ENCODE measurements around the gene ATXN7L1. TPM values are rescaled to one million over a fixed set of nuclear protein-coding genes. Genes with fewer than 3 reads are reported as not detected.

The ATXN7L1 gene
- total RNA-seq, 1 experiment from 2014 or later, result 38.5 TPM

DNA sequence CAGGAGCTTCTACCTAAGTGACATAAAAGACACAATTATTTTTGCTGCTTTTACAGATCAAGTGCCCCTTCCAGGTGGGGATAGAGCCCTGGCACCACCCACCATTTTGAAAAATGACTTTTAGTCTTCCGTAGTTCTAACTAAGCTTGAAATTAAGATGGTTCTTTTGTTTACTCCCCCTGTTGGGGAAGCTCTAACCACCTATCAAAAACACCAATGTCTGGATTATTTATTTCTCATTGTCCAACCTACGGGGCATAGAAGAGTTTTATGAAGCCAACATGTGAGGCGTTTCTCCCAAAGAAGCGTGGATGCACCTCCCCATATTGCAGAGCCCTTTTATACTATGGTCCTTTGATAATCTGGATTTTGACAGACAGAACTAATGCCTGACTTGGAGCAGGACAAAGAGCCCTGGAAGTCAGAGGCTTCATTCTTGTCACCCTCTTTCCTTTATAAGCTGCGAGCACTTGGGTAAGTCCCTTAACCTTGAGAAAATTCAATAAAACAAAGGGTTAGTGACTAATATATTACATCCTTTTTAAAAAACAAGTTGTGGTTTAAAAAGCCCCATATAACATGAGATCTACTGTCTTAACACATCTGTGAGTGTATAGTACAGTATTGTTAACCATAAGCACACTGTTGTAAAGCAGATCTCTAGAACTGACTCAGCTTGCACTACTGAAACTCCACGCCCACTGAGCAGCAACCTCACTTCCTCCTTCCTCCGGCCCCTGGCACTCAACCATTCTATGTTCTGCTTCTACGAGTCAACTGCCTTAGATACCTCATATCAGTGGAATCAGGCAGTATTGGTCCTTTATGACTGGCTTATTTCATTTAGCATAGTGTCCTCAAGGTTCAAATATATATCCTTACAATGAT, 67.5 kb downstream of the ATXN7L1 start (continued):
- TF ChIP-seq, protein P1, sequence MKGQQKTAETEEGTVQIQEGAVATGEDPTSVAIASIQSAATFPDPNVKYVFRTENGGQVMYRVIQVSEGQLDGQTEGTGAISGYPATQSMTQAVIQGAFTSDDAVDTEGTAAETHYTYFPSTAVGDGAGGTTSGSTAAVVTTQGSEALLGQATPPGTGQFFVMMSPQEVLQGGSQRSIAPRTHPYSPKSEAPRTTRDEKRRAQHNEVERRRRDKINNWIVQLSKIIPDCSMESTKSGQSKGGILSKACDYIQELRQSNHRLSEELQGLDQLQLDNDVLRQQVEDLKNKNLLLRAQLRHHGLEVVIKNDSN (CRISPR knock-in tag; IDR thresholded peaks at IDR 0.05), result no peak
- TF ChIP-seq, protein P2, sequence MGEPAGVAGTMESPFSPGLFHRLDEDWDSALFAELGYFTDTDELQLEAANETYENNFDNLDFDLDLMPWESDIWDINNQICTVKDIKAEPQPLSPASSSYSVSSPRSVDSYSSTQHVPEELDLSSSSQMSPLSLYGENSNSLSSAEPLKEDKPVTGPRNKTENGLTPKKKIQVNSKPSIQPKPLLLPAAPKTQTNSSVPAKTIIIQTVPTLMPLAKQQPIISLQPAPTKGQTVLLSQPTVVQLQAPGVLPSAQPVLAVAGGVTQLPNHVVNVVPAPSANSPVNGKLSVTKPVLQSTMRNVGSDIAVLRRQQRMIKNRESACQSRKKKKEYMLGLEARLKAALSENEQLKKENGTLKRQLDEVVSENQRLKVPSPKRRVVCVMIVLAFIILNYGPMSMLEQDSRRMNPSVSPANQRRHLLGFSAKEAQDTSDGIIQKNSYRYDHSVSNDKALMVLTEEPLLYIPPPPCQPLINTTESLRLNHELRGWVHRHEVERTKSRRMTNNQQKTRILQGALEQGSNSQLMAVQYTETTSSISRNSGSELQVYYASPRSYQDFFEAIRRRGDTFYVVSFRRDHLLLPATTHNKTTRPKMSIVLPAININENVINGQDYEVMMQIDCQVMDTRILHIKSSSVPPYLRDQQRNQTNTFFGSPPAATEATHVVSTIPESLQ (CRISPR knock-in tag; IDR thresholded peaks at IDR 0.05), result no peak
- TF ChIP-seq FOXJ3 (CRISPR knock-in tag; IDR thresholded peaks at IDR 0.05; ENCODE audit: borderline replicate concordance), result no peak

DNA sequence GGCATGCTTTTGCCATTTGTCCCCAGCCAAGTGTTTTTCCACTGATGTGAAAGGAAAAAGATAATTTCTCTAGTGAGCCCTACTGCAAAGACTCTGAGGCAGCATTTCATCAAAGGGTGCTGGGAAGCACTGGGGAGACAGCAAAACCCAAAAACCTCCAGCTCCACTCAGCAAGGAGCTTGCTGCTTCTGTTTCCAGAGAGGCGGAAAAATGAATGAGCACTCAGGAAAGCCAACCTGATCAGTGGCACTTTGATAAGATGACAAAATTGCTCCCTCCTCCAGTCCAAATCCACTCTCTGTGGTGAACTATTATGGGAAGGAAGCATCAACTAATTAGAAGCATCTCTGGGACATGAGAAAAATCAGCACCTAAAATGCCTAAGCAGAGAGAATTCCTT, 68.2 kb downstream of the ATXN7L1 start:
- no peaks in the 10 kb centered on the region for H3K9me3 Mint-ChIP-seq
- H3K27me3 Mint-ChIP-seq (ENCODE audit: low read depth), result no peaks in the 10 kb centered on the region
- peak overlapping the region; percentile 54 for H3K27ac Mint-ChIP-seq
- no peak overlapping the region for H3K4me3 Mint-ChIP-seq
- ATAC-seq (no peak), DNase-seq (ENCODE audit: low spot score) (no peak)
- H3K36me3 Mint-ChIP-seq, result no peaks in the 10 kb centered on the region
- H3K4me1 Mint-ChIP-seq, result peaks cover 23% of the 10 kb centered on the region
- ChIA-PET POLR2A (interaction anchor here (0.7 kb wide), 1 partner anchor 15 kb away, joined by 3 read pairs; no protein-coding TSS in a partner anchor), CTCF (interaction anchor here (1.3 to 1.6 kb wide), 2 partner anchors 43 to 151 kb away, joined by 3 to 5 read pairs; no protein-coding TSS in a partner anchor)
- TF ChIP-seq HMGA2 (CRISPR knock-in tag; IDR thresholded peaks at IDR 0.05) (no peak), CREB1 (CRISPR knock-in tag; IDR thresholded peaks at IDR 0.05) (no peak), NFYB (CRISPR knock-in tag; conservative IDR thresholded peaks at IDR 0.05; ENCODE audit: low read depth) (no peak), ZNF396 (CRISPR knock-in tag; IDR thresholded peaks at IDR 0.05; ENCODE audit: borderline replicate concordance) (no peak)

DNA sequence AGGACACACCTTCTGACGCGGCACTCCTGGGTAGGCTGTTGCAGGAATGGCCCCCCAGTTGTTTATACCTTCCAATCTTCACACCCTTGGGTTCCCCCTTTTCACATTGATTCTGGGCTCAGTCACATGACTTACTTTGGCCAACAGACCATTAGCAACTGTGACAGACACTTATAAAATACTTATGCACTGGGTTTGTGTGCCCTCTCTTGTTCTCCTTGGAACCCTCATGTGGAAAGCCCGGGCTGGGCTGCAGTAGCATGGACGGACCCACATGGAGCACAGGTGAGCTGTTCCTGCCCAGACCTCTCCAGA, 69.0 kb downstream of the ATXN7L1 start:
- Mint-ChIP-seq H3K9me3 (no peaks in the 10 kb centered on the region), H3K4me1 (peaks cover 30% of the 10 kb centered on the region), H3K27ac (no peak overlapping the region), H3K4me3 (no peak overlapping the region), H3K36me3 (no peaks in the 10 kb centered on the region), H3K27me3 (ENCODE audit: low read depth) (no peaks in the 10 kb centered on the region)
- DNase-seq (ENCODE audit: low spot score), result no peak
- TF ChIP-seq ZNF232 (CRISPR knock-in tag; IDR thresholded peaks at IDR 0.05) (no peak), ELF4 (CRISPR knock-in tag; IDR thresholded peaks at IDR 0.05; ENCODE audit: low read depth) (no peak)
- CTCF ChIA-PET, result interaction anchor here (1.6 kb wide), 1 partner anchor 151 kb away, joined by 5 read pairs; no protein-coding TSS in a partner anchor
- ATAC-seq, result no peak
- POLR2A ChIA-PET, result interaction anchor here (0.5 kb wide), 1 partner anchor 169 kb away, joined by 3 read pairs; no protein-coding TSS in a partner anchor

DNA sequence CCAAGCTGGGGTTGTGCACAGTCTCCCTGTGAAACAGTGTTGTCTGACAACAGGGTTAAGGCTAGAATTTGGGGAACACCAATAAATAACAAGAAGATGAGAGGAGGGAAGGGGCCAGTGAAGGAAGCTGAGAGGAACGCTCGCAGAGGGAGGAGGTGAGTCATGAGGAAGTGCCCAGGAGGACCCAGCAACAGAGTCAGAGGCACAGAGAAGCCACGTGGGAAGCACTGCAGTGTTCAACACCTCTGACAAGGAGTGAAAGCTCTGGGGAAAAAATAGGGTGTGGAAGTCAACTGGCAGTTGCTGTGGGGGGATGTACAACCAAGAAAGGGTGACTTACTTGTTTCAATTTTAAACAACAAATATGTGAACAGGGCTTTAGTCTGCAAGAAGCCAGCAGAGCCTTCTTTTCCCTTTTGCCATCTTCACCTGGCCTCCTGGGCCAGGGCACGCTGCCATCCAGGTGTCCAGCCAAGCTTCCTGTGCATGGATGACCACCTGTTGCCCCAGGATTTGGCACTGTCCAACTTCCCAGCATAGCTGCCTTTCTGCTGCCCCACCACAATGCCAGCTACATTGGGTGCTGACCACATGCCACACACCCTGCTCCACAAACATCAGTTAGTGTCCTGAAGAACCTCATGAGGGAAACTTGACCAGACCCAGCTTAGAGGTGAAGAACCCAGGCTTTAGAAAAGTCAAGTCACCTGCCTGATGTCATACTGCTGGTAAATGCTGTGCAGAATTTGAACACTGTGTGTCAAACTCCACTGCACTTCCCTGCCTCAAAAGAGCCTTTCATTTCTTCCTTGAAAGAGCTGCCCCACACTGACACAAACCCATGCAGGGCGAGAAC, 69.6 kb downstream of the ATXN7L1 start:
- Mint-ChIP-seq H3K27me3 (ENCODE audit: low read depth) (no peaks in the 10 kb centered on the region), H3K4me1 (peaks cover 36% of the 10 kb centered on the region), H3K4me3 (no peak overlapping the region), H3K36me3 (no peaks in the 10 kb centered on the region), H3K27ac (peak overlapping the region; percentile 51; the same call in 1 of the 2 replicates), H3K9me3 (no peaks in the 10 kb centered on the region)
- no peak for ATAC-seq
- no peak for DNase-seq (ENCODE audit: low spot score)
- ChIA-PET CTCF (interaction anchor here (0.6 to 2.6 kb wide), 5 partner anchors 9 to 150 kb away, joined by 3 to 11 read pairs (median 5); no protein-coding TSS in a partner anchor), POLR2A (interaction anchor here (0.5 kb wide), 1 partner anchor 168 kb away, joined by 3 read pairs; no protein-coding TSS in a partner anchor)
- TF ChIP-seq, protein P3, sequence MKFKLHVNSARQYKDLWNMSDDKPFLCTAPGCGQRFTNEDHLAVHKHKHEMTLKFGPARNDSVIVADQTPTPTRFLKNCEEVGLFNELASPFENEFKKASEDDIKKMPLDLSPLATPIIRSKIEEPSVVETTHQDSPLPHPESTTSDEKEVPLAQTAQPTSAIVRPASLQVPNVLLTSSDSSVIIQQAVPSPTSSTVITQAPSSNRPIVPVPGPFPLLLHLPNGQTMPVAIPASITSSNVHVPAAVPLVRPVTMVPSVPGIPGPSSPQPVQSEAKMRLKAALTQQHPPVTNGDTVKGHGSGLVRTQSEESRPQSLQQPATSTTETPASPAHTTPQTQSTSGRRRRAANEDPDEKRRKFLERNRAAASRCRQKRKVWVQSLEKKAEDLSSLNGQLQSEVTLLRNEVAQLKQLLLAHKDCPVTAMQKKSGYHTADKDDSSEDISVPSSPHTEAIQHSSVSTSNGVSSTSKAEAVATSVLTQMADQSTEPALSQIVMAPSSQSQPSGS (CRISPR knock-in tag; IDR thresholded peaks at IDR 0.05; ENCODE audit: borderline replicate concordance, low read depth), result no peak
- TF ChIP-seq, protein P4, sequence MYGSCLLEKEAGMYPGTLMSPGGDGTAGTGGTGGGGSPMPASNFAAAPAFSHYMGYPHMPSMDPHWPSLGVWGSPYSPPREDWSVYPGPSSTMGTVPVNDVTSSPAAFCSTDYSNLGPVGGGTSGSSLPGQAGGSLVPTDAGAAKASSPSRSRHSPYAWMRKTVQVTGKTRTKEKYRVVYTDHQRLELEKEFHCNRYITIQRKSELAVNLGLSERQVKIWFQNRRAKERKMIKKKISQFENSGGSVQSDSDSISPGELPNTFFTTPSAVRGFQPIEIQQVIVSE (CRISPR knock-in tag; IDR thresholded peaks at IDR 0.05; ENCODE audit: borderline replicate concordance), result no peak
- no peak for TF ChIP-seq NFE2L1 (CRISPR knock-in tag; IDR thresholded peaks at IDR 0.05)
- TF ChIP-seq NFYB (CRISPR knock-in tag; conservative IDR thresholded peaks at IDR 0.05; ENCODE audit: low read depth), result no peak
- TF ChIP-seq, protein P5, sequence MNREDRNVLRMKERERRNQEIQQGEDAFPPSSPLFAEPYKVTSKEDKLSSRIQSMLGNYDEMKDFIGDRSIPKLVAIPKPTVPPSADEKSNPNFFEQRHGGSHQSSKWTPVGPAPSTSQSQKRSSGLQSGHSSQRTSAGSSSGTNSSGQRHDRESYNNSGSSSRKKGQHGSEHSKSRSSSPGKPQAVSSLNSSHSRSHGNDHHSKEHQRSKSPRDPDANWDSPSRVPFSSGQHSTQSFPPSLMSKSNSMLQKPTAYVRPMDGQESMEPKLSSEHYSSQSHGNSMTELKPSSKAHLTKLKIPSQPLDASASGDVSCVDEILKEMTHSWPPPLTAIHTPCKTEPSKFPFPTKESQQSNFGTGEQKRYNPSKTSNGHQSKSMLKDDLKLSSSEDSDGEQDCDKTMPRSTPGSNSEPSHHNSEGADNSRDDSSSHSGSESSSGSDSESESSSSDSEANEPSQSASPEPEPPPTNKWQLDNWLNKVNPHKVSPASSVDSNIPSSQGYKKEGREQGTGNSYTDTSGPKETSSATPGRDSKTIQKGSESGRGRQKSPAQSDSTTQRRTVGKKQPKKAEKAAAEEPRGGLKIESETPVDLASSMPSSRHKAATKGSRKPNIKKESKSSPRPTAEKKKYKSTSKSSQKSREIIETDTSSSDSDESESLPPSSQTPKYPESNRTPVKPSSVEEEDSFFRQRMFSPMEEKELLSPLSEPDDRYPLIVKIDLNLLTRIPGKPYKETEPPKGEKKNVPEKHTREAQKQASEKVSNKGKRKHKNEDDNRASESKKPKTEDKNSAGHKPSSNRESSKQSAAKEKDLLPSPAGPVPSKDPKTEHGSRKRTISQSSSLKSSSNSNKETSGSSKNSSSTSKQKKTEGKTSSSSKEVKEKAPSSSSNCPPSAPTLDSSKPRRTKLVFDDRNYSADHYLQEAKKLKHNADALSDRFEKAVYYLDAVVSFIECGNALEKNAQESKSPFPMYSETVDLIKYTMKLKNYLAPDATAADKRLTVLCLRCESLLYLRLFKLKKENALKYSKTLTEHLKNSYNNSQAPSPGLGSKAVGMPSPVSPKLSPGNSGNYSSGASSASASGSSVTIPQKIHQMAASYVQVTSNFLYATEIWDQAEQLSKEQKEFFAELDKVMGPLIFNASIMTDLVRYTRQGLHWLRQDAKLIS (CRISPR knock-in tag; IDR thresholded peaks at IDR 0.05; ENCODE audit: borderline replicate concordance), result no peak
- TF ChIP-seq, protein P6, sequence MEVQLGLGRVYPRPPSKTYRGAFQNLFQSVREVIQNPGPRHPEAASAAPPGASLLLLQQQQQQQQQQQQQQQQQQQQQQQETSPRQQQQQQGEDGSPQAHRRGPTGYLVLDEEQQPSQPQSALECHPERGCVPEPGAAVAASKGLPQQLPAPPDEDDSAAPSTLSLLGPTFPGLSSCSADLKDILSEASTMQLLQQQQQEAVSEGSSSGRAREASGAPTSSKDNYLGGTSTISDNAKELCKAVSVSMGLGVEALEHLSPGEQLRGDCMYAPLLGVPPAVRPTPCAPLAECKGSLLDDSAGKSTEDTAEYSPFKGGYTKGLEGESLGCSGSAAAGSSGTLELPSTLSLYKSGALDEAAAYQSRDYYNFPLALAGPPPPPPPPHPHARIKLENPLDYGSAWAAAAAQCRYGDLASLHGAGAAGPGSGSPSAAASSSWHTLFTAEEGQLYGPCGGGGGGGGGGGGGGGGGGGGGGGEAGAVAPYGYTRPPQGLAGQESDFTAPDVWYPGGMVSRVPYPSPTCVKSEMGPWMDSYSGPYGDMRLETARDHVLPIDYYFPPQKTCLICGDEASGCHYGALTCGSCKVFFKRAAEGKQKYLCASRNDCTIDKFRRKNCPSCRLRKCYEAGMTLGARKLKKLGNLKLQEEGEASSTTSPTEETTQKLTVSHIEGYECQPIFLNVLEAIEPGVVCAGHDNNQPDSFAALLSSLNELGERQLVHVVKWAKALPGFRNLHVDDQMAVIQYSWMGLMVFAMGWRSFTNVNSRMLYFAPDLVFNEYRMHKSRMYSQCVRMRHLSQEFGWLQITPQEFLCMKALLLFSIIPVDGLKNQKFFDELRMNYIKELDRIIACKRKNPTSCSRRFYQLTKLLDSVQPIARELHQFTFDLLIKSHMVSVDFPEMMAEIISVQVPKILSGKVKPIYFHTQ (CRISPR knock-in tag; IDR thresholded peaks at IDR 0.05), result no peak
